ENCODE results near the gene PHIP. TPM values are rescaled to one million over a fixed set of nuclear protein-coding genes. Genes with fewer than 3 reads are reported as not detected.

PHIP gene
- total and polyA plus RNA-seq, 9 of the 15 experiments (the other 6 are each of a cell fraction or from before 2014, with no cell fraction given), result 8.1 to 36.3 (median 16.5) TPM

DNA sequence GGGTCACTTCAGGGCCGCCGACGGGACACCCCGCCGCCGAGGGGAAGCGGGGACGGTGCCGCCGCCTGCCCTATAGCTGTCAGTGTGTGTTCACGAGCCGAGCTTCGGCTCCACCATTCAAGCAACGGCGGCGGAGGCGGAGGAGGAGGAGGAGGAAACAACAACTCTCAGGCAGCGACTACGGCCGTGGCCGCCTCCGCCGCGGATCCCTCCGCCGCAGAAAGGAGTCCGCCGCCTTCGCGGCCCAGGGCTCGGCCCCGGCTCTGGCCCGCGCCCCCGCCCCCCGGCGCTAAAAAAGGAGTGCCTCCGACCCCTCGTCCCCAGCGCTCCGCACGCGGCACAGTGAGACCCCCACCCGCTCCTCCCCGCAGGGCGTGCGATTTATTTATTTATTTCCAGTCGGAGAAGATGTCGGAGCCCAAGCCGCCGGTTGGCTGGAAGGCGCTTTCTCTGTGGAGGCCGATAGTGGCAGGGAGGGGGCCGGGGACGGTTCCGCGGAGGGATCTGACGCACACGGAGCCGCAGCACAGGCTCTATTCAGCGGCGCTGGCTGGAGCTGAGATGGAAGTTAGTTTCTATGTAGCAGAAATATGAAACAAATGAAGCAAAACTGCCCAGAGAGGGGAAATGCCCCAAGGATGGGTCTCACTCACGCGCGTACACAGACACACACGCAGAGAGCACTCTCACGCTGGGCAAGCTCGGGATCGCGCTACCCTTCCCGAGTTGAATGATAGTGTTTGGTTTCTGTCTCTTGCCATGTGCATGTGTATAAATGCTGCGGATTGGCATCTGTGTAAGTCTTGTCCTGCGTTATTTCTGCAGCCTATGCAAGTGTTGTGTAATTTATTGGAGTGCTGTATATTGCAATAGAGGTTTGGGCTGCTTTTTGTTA lies at the start of gene PHIP (continued):
- TF ChIP-seq FOSL1 (tag; conservative IDR thresholded peaks at IDR 0.05), result no peak
- TF ChIP-seq C11orf30 (IDR thresholded peaks at IDR 0.05; ENCODE audit: low read depth), result no peak
- TF ChIP-seq, protein P1, sequence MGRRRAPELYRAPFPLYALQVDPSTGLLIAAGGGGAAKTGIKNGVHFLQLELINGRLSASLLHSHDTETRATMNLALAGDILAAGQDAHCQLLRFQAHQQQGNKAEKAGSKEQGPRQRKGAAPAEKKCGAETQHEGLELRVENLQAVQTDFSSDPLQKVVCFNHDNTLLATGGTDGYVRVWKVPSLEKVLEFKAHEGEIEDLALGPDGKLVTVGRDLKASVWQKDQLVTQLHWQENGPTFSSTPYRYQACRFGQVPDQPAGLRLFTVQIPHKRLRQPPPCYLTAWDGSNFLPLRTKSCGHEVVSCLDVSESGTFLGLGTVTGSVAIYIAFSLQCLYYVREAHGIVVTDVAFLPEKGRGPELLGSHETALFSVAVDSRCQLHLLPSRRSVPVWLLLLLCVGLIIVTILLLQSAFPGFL (CRISPR knock-in tag; IDR thresholded peaks at IDR 0.05), result no peak
- TF ChIP-seq, protein P2, sequence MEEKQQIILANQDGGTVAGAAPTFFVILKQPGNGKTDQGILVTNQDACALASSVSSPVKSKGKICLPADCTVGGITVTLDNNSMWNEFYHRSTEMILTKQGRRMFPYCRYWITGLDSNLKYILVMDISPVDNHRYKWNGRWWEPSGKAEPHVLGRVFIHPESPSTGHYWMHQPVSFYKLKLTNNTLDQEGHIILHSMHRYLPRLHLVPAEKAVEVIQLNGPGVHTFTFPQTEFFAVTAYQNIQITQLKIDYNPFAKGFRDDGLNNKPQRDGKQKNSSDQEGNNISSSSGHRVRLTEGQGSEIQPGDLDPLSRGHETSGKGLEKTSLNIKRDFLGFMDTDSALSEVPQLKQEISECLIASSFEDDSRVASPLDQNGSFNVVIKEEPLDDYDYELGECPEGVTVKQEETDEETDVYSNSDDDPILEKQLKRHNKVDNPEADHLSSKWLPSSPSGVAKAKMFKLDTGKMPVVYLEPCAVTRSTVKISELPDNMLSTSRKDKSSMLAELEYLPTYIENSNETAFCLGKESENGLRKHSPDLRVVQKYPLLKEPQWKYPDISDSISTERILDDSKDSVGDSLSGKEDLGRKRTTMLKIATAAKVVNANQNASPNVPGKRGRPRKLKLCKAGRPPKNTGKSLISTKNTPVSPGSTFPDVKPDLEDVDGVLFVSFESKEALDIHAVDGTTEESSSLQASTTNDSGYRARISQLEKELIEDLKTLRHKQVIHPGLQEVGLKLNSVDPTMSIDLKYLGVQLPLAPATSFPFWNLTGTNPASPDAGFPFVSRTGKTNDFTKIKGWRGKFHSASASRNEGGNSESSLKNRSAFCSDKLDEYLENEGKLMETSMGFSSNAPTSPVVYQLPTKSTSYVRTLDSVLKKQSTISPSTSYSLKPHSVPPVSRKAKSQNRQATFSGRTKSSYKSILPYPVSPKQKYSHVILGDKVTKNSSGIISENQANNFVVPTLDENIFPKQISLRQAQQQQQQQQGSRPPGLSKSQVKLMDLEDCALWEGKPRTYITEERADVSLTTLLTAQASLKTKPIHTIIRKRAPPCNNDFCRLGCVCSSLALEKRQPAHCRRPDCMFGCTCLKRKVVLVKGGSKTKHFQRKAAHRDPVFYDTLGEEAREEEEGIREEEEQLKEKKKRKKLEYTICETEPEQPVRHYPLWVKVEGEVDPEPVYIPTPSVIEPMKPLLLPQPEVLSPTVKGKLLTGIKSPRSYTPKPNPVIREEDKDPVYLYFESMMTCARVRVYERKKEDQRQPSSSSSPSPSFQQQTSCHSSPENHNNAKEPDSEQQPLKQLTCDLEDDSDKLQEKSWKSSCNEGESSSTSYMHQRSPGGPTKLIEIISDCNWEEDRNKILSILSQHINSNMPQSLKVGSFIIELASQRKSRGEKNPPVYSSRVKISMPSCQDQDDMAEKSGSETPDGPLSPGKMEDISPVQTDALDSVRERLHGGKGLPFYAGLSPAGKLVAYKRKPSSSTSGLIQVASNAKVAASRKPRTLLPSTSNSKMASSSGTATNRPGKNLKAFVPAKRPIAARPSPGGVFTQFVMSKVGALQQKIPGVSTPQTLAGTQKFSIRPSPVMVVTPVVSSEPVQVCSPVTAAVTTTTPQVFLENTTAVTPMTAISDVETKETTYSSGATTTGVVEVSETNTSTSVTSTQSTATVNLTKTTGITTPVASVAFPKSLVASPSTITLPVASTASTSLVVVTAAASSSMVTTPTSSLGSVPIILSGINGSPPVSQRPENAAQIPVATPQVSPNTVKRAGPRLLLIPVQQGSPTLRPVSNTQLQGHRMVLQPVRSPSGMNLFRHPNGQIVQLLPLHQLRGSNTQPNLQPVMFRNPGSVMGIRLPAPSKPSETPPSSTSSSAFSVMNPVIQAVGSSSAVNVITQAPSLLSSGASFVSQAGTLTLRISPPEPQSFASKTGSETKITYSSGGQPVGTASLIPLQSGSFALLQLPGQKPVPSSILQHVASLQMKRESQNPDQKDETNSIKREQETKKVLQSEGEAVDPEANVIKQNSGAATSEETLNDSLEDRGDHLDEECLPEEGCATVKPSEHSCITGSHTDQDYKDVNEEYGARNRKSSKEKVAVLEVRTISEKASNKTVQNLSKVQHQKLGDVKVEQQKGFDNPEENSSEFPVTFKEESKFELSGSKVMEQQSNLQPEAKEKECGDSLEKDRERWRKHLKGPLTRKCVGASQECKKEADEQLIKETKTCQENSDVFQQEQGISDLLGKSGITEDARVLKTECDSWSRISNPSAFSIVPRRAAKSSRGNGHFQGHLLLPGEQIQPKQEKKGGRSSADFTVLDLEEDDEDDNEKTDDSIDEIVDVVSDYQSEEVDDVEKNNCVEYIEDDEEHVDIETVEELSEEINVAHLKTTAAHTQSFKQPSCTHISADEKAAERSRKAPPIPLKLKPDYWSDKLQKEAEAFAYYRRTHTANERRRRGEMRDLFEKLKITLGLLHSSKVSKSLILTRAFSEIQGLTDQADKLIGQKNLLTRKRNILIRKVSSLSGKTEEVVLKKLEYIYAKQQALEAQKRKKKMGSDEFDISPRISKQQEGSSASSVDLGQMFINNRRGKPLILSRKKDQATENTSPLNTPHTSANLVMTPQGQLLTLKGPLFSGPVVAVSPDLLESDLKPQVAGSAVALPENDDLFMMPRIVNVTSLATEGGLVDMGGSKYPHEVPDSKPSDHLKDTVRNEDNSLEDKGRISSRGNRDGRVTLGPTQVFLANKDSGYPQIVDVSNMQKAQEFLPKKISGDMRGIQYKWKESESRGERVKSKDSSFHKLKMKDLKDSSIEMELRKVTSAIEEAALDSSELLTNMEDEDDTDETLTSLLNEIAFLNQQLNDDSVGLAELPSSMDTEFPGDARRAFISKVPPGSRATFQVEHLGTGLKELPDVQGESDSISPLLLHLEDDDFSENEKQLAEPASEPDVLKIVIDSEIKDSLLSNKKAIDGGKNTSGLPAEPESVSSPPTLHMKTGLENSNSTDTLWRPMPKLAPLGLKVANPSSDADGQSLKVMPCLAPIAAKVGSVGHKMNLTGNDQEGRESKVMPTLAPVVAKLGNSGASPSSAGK (IDR thresholded peaks at IDR 0.05), result no peak
- TF ChIP-seq ZNF224 (CRISPR knock-in tag; IDR thresholded peaks at IDR 0.05), result no peak
- peak; percentile 16; the same call in 1 of the 2 replicates for TF ChIP-seq RB1 (IDR thresholded peaks at IDR 0.05; ENCODE audit: low read depth)
- no peak for TF ChIP-seq ZNF444 (CRISPR knock-in tag; IDR thresholded peaks at IDR 0.05)
- TF ChIP-seq HDAC1 (IDR thresholded peaks at IDR 0.05), result peak in 1 of 2 experiments; percentile 59; a peak in 2 of 4 replicates
- TF ChIP-seq CBX8 (IDR thresholded peaks at IDR 0.05; ENCODE audit: borderline replicate concordance, extremely low read depth, low read depth, low read length, poor library complexity, severe bottlenecking), result no peak
- TF ChIP-seq NFE2L1 (tag; IDR thresholded peaks at IDR 0.05; ENCODE audit: borderline replicate concordance, low read depth), result no peak
- TF ChIP-seq RBM22 (IDR thresholded peaks at IDR 0.05; ENCODE audit: low read depth, low read length, poor library complexity, severe bottlenecking), result peak; percentile 48
- no peak for TF ChIP-seq ETV5 (CRISPR knock-in tag; IDR thresholded peaks at IDR 0.05; ENCODE audit: low read depth)
- TF ChIP-seq HDAC6 (IDR thresholded peaks at IDR 0.05; ENCODE audit: low read depth, low read length), result no peak
- 0 out of 2 replicates have a peak, but pooled peaks have one; percentile 41 for TF ChIP-seq ZBTB17 (CRISPR knock-in tag; IDR thresholded peaks at IDR 0.05)
- no peak for TF ChIP-seq XRCC3 (IDR thresholded peaks at IDR 0.05)

All from K562 (cell line).